HFF-Myc (cell line): ENCODE results near the gene TBL2.
"Not testable (repeated sequence)": the region's sequence is repeated elsewhere in the genome, so short reads cannot be mapped to it uniquely, and the experiment has no call there.

Experiments
- DNase-seq: peaks from one replicate; pipeline ENCODE4 v3.0.0-alpha.2; 2011; ENCODE audit warnings: low read depth; ENCODE audit errors: extremely low read depth
- H3K4me3 ChIP-seq: replicated peaks from 2 replicates; pipeline ENCODE4 v1.5.1; 2011; ENCODE audit warnings: low read depth, mild to moderate bottlenecking, control low read depth, low read length
- CTCF ChIP-seq: IDR thresholded peaks from 2 replicates; pipeline ENCODE4 v1.5.1; 2012; ENCODE audit warnings: mild to moderate bottlenecking, low read depth, low read length, control low read depth; ENCODE audit errors: missing control alignments

Gene TBL2

GRCh38 chr7:73613954-73614735 lies 35.8 kb upstream of the TBL2 start:
- no peak for TF ChIP-seq CTCF
- no peak for DNase-seq
- no peak overlapping the region for H3K4me3 ChIP-seq

GRCh38 chr7:73612598-73613269 lies 34.4 kb upstream of the TBL2 start:
- no peak for TF ChIP-seq CTCF
- no peak overlapping the region for H3K4me3 ChIP-seq
- DNase-seq = no peak

- TF ChIP-seq CTCF = peak; percentile 4
- H3K4me3 ChIP-seq = no peak overlapping the region
- DNase-seq = no peak
Measured at GRCh38 chr7:73611017-73611555, 32.7 kb upstream of the TBL2 start.

- TF ChIP-seq CTCF = no peak
- no peak overlapping the region for H3K4me3 ChIP-seq
- no peak for DNase-seq
Measured at GRCh38 chr7:73610105-73610504, 31.7 kb upstream of the TBL2 start.

- DNase-seq, H3K4me3 ChIP-seq: not testable (repeated sequence)
Measured at GRCh38 chr7:73607692-73607983, 29.3 kb upstream of the TBL2 start.

GRCh38 chr7:73606801-73607691 lies 28.7 kb upstream of the TBL2 start:
- TF ChIP-seq CTCF = peak; percentile 96
- no peak overlapping the region for H3K4me3 ChIP-seq
- DNase-seq = no peak
